ENCODE results near the gene GNAL. TPM values are rescaled to one million over a fixed set of nuclear protein-coding genes. Genes with fewer than 3 reads are reported as not detected.

Gene GNAL
- total and polyA plus RNA-seq, 3 donors from 2014 or later, result 11.6 to 12.8 (median 12.1) TPM

- 82 to 90% methylated on average over 3 of the region's 3 CpGs for WGBS, 2 donors
- Histone ChIP-seq H3K4me1 (no peaks in the 10 kb centered on the region), H3K27ac (no peak overlapping the region), H3K27me3 (no peaks in the 10 kb centered on the region), H3K9me3 (no peaks in the 10 kb centered on the region), H3K4me3 (no peak overlapping the region), H3K36me3 (ENCODE audit: low read depth, missing control alignments) (no peaks in the 10 kb centered on the region)
- TF ChIP-seq CTCF (IDR thresholded peaks at IDR 0.05) (no peak), POLR2A (IDR thresholded peaks at IDR 0.05) (no peak)
- intact Hi-C loops (cut with DNase I; ENCODE audit: low total_unique reads), result no loop called here
- no peak for DNase-seq
Measured at GRCh38 chr18:11674119-11674518, 14.9 kb upstream of the GNAL start.

- TF ChIP-seq CTCF (IDR thresholded peaks at IDR 0.05) (no peak), POLR2A (IDR thresholded peaks at IDR 0.05) (no peak)
- 72 to 84% methylated on average over 10 of the region's 10 CpGs for WGBS, 2 donors
- Histone ChIP-seq H3K27me3 (no peaks in the 10 kb centered on the region), H3K4me3 (no peak overlapping the region), H3K4me1 (no peaks in the 10 kb centered on the region), H3K27ac (no peak overlapping the region), H3K36me3 (ENCODE audit: low read depth, missing control alignments) (no peaks in the 10 kb centered on the region), H3K9me3 (no peaks in the 10 kb centered on the region)
- intact Hi-C loops (cut with DNase I; ENCODE audit: low total_unique reads), result no loop called here
- no peak for DNase-seq
Measured at GRCh38 chr18:11676386-11676785, 12.7 kb upstream of the GNAL start.

GRCh38 chr18:11676867-11677266 is 12.2 kb upstream of the GNAL start:
- intact Hi-C loops (cut with DNase I; ENCODE audit: low total_unique reads), result no loop called here
- no peak for DNase-seq
- no peak overlapping the region for H3K27ac ChIP-seq
- H3K4me3 ChIP-seq, result no peak overlapping the region
- no peaks in the 10 kb centered on the region for H3K4me1 ChIP-seq
- TF ChIP-seq POLR2A (IDR thresholded peaks at IDR 0.05) (no peak), CTCF (IDR thresholded peaks at IDR 0.05) (no peak)
- 81 to 97% methylated on average over 6 of the region's 6 CpGs for WGBS, 2 donors
- H3K27me3 ChIP-seq, result no peaks in the 10 kb centered on the region
- no peaks in the 10 kb centered on the region for H3K9me3 ChIP-seq
- H3K36me3 ChIP-seq (ENCODE audit: low read depth, missing control alignments), result no peaks in the 10 kb centered on the region

- DNase-seq, result no peak
- H3K4me3 ChIP-seq, result no peak overlapping the region
- H3K27me3 ChIP-seq, result no peaks in the 10 kb centered on the region
Measured at GRCh38 chr18:11678211-11678610, 10.9 kb upstream of the GNAL start.

More at GRCh38 chr18:11678211-11678610, 10.9 kb upstream of the GNAL start:
- intact Hi-C loops (cut with DNase I; ENCODE audit: low total_unique reads), result no loop called here
- H3K4me1 ChIP-seq, result no peaks in the 10 kb centered on the region
- no peak overlapping the region for H3K27ac ChIP-seq
- no peaks in the 10 kb centered on the region for H3K36me3 ChIP-seq (ENCODE audit: low read depth, missing control alignments)
- no peaks in the 10 kb centered on the region for H3K9me3 ChIP-seq
- TF ChIP-seq POLR2A (IDR thresholded peaks at IDR 0.05), result no peak
- no peak for TF ChIP-seq CTCF (IDR thresholded peaks at IDR 0.05)
- 80 to 90% methylated on average over 3 of the region's 3 CpGs for WGBS, 2 donors

Measured in testis (tissue), 3 donors.